ENCODE measurements around the gene ABCA13.

DNA sequence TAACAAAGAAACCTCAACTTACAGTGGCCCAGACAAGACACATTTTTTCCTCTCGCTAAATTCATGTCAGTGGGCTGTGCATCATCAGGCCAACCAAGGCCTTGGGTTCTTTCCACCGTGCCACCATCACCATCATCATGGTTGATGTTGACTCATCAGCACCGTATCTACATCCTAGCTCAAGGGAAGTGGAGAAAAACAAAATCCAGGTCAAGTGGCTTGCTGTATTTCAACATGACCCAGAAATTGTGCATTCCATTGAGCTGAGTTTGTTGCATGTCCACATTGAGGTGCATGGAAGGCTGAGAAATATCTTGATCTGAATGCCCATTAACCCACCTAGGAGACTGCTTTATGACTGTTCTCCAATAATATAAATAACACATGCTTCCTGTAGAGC lies 440.7 kb downstream of the ABCA13 start:
- TF ChIP-seq SETDB1 (IDR thresholded peaks at IDR 0.05; ENCODE audit: insufficient read length, low read length), result no peak
- TF ChIP-seq CTCF (tag by site-specific recombination; IDR thresholded peaks at IDR 0.05), result no peak
- TF ChIP-seq ZNF311 (tag by site-specific recombination; IDR thresholded peaks at IDR 0.05; ENCODE audit: borderline replicate concordance), result no peak
- TF ChIP-seq ZNF571 (tag by site-specific recombination; IDR thresholded peaks at IDR 0.05), result no peak
- no peak for TF ChIP-seq ZBTB44 (tag by site-specific recombination; IDR thresholded peaks at IDR 0.05)
- TF ChIP-seq ZNF10 (tag by site-specific recombination; IDR thresholded peaks at IDR 0.05), result no peak
- no peak for TF ChIP-seq ZNF830 (tag by site-specific recombination; IDR thresholded peaks at IDR 0.05; ENCODE audit: low read depth)
